SU-DHL-6 (cell line): Measurements from ENCODE around the gene PDE4B.

Source experiments
- H2AFZ ChIP-seq: fragments of 200-600 bp; sonication (generic); 2 replicates; pipeline ENCODE4 v1.6.1; 2014; ENCODE audit warnings: low read depth, mild to moderate bottlenecking, moderate library complexity, mixed read lengths, antibody characterized with exemption, low read length; ENCODE audit not compliant: severe bottlenecking
- H3F3A ChIP-seq: fragments of 200-600 bp; shearing (Covaris generic); 2 replicates; pipeline ENCODE4 v1.6.0; 2016; ENCODE audit warnings: antibody characterized with exemption, mild to moderate bottlenecking; ENCODE audit not compliant: insufficient read depth
- H3K27ac ChIP-seq: fragments of 200-600 bp; sonication (generic); 2 replicates; pipeline ENCODE4 v1.5.1; 2016; ENCODE audit warnings: low read depth, mild to moderate bottlenecking, low read length, moderate library complexity, mixed read lengths
- H3K27me3 ChIP-seq: fragments of 200-600 bp; sonication (generic), shearing (Covaris generic); 2 replicates; pipeline ENCODE4 v1.6.0; 2014; ENCODE audit warnings: mild to moderate bottlenecking, low read length
- H3K36me3 ChIP-seq: fragments of 200-600 bp; sonication (generic); 2 replicates; pipeline ENCODE4 v1.6.1; 2014; ENCODE audit warnings: mild to moderate bottlenecking, low read length, mixed read lengths
- H3K4me2 ChIP-seq: fragments of 300-600, 200-600 bp; shearing (Covaris generic), sonication (generic); 2 replicates; pipeline ENCODE4 v1.6.0; 2014; ENCODE audit warnings: low read length, low read depth, mild to moderate bottlenecking; ENCODE audit not compliant: poor library complexity, severe bottlenecking
- H3K4me3 ChIP-seq: fragments of 200-600 bp; sonication (generic); 2 replicates; pipeline ENCODE4 v1.5.1; 2014; ENCODE audit warnings: antibody characterized with exemption, low read length, mild to moderate bottlenecking, mixed read lengths; ENCODE audit not compliant: insufficient read depth, poor library complexity, severe bottlenecking
- H3K79me2 ChIP-seq: fragments of 200-600 bp; sonication (generic); 2 replicates; pipeline ENCODE4 v1.6.1; 2014; ENCODE audit warnings: mild to moderate bottlenecking, low read length, moderate library complexity; ENCODE audit not compliant: insufficient read depth
- H3K9ac ChIP-seq: fragments of 200-600 bp; sonication (generic); 2 replicates; pipeline ENCODE4 v1.7.0; 2014; ENCODE audit warnings: mild to moderate bottlenecking, low read length
- H3K9me2 ChIP-seq: fragments of 200-600 bp; sonication (generic); replicated peaks from 2 replicates; pipeline ENCODE4 v1.6.1; 2014; ENCODE audit warnings: low read length; ENCODE audit not compliant: insufficient read depth
- H3K9me3 ChIP-seq: fragments of 200-600 bp; sonication (generic); 2 replicates; pipeline ENCODE4 v1.6.1; 2014; ENCODE audit warnings: low read length, mixed read lengths; ENCODE audit not compliant: insufficient read depth
- H4K20me1 ChIP-seq: fragments of 200-600 bp; sonication (generic); 2 replicates; pipeline ENCODE4 v1.6.1; 2014; ENCODE audit warnings: low read depth, mild to moderate bottlenecking, antibody characterized with exemption, low read length, moderate library complexity, mixed read lengths
- EZH2phosphoT487 ChIP-seq: fragments of 200-600 bp; sonication (generic), shearing (Covaris generic); conservative IDR thresholded peaks from 2 replicates; pipeline ENCODE4 v1.6.1; 2018; ENCODE audit warnings: mild to moderate bottlenecking, antibody characterized with exemption, low read length, moderate library complexity, mixed read lengths
- TF ChIP-seq, protein P1 (sequence below): fragments of 200-600 bp; sonication (generic); IDR thresholded peaks from one replicate; pipeline ENCODE4 v1.5.1; 2017; ENCODE audit warnings: antibody characterized with exemption, mild to moderate bottlenecking, low read length, moderate library complexity; ENCODE audit not compliant: insufficient read depth, poor library complexity, severe bottlenecking

PDE4B gene

GRCh38 chr1:66304128-66304527, 511.4 kb downstream of the PDE4B start:
- TF ChIP-seq EZH2phosphoT487, result no peak
- H3K27me3 ChIP-seq, result no peaks in the 10 kb centered on the region
- no peak overlapping the region for H3K9ac ChIP-seq
- no peaks in the 10 kb centered on the region for H3K79me2 ChIP-seq
- H3F3A ChIP-seq, result no peaks in the 10 kb centered on the region
- H3K36me3 ChIP-seq, result no peaks in the 10 kb centered on the region
- H3K27ac ChIP-seq, result no peak overlapping the region
- no peak overlapping the region for H2AFZ ChIP-seq
- no peaks in the 10 kb centered on the region for H3K9me3 ChIP-seq
- H3K9me2 ChIP-seq, result no peaks in the 10 kb centered on the region
- H4K20me1 ChIP-seq, result no peaks in the 10 kb centered on the region
- H3K4me2 ChIP-seq, result no peak overlapping the region
- no peak overlapping the region for H3K4me3 ChIP-seq

- Histone ChIP-seq H3K36me3 (no peaks in the 10 kb centered on the region), H3K4me2 (no peak overlapping the region), H3K27ac (no peak overlapping the region), H3K9ac (no peak overlapping the region), H3K9me3 (no peaks in the 10 kb centered on the region), H3K4me3 (no peak overlapping the region), H3K27me3 (no peaks in the 10 kb centered on the region), H2AFZ (no peak overlapping the region), H3K79me2 (no peaks in the 10 kb centered on the region), H3F3A (no peaks in the 10 kb centered on the region), H4K20me1 (no peaks in the 10 kb centered on the region), H3K9me2 (no peaks in the 10 kb centered on the region)
- TF ChIP-seq, protein P1, sequence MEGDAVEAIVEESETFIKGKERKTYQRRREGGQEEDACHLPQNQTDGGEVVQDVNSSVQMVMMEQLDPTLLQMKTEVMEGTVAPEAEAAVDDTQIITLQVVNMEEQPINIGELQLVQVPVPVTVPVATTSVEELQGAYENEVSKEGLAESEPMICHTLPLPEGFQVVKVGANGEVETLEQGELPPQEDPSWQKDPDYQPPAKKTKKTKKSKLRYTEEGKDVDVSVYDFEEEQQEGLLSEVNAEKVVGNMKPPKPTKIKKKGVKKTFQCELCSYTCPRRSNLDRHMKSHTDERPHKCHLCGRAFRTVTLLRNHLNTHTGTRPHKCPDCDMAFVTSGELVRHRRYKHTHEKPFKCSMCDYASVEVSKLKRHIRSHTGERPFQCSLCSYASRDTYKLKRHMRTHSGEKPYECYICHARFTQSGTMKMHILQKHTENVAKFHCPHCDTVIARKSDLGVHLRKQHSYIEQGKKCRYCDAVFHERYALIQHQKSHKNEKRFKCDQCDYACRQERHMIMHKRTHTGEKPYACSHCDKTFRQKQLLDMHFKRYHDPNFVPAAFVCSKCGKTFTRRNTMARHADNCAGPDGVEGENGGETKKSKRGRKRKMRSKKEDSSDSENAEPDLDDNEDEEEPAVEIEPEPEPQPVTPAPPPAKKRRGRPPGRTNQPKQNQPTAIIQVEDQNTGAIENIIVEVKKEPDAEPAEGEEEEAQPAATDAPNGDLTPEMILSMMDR, result no peak
- TF ChIP-seq EZH2phosphoT487, result no peak
Measured at GRCh38 chr1:66305927-66306326, 513.2 kb downstream of the PDE4B start.

DNA sequence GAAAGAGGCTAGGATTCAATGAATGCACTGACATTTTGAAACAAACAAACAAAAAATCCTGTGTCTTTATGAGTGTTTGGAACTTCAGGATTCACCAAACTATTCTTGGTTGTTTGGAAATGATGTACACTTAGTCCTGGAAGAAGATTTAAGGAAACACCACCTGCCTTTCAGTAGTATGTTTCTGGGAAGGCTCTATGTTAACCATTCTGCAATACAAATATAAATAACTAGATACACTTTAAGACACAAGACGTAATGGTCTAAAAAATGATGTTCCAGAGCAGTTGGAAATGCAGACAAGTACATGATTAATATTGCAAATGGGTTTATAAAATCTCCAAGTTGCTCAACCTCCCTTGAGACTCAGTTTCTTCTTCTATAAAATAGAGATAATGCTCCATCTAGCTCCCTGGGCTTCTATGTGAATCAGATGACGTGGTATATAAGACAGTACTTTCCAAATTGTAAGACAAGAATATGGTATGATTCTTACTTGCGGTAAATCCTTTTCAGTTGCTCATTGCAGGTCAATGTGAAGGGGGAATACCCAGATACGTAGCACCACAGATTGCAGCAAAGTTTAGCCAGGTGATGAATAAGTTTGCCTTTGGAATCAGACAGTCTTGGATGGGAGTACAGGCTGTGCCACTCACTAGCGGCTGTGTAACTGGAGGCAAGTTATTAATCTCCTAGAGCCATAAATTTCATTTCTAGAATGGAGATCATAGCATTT, 516.5 kb downstream of the PDE4B start:
- H3K4me3 ChIP-seq, result no peak overlapping the region
- H3K79me2 ChIP-seq, result no peaks in the 10 kb centered on the region
- H3F3A ChIP-seq, result no peaks in the 10 kb centered on the region
- H3K9me2 ChIP-seq, result no peaks in the 10 kb centered on the region
- no peaks in the 10 kb centered on the region for H3K36me3 ChIP-seq
- no peaks in the 10 kb centered on the region for H3K27me3 ChIP-seq
- no peak overlapping the region for H3K27ac ChIP-seq
- no peaks in the 10 kb centered on the region for H3K9me3 ChIP-seq
- H2AFZ ChIP-seq, result no peak overlapping the region
- H3K9ac ChIP-seq, result no peak overlapping the region
- no peak for TF ChIP-seq EZH2phosphoT487
- TF ChIP-seq, protein P1, result no peak
- H4K20me1 ChIP-seq, result no peaks in the 10 kb centered on the region
- no peak overlapping the region for H3K4me2 ChIP-seq

GRCh38 chr1:66311092-66311491, 518.4 kb downstream of the PDE4B start:
- Histone ChIP-seq H3K9me3 (no peaks in the 10 kb centered on the region), H4K20me1 (no peaks in the 10 kb centered on the region), H3K79me2 (no peaks in the 10 kb centered on the region), H3F3A (no peaks in the 10 kb centered on the region), H3K9me2 (no peaks in the 10 kb centered on the region), H3K4me3 (no peak overlapping the region), H3K27ac (no peak overlapping the region), H3K27me3 (no peaks in the 10 kb centered on the region), H3K4me2 (no peak overlapping the region), H3K36me3 (no peaks in the 10 kb centered on the region), H3K9ac (no peak overlapping the region), H2AFZ (no peak overlapping the region)
- TF ChIP-seq, protein P1, result no peak
- no peak for TF ChIP-seq EZH2phosphoT487
